B cell (primary cell): Measurements from ENCODE around the gene IRF9. TPM values are rescaled to one million over a fixed set of nuclear protein-coding genes. Genes with fewer than 3 reads are reported as not detected.

Experiments used
- ATAC-seq: fragments of 200-7000 bp; cut with Tn5 transposase; one replicate; pipeline ENCODE4 v1.10.0; 2021; ENCODE audit warnings: low read depth, mild to moderate bottlenecking, moderate number of reproducible peaks, moderate library complexity
- CTCF ChIA-PET: fragments of 350-600 bp; sonication (Branson Sonifier 250); formaldehyde crosslinking; loops from one replicate; lab custom pipeline; 2021; ENCODE audit warnings: antibody characterized with exemption, inconsistent platforms; lab: Charles Lee
- POLR2A ChIA-PET: fragments of 350-600 bp; sonication (Branson Sonifier 250); formaldehyde crosslinking; loops from one replicate; lab custom pipeline; 2021; ENCODE audit warnings: antibody characterized with exemption; lab: Charles Lee
- DNase-seq: peaks from one replicate; pipeline ENCODE4 v3.0.0; 2013
- H2AFZ ChIP-seq: 2 replicates; pipeline ENCODE4 v1.6.1; 2012; ENCODE audit warnings: mild to moderate bottlenecking, low read depth, low read length; ENCODE audit not compliant: insufficient read depth, poor library complexity, severe bottlenecking
- H3K27ac ChIP-seq, 2 donors: 1 replicate in 1 of 2; 2 replicates in 1 of 2; pipeline ENCODE4 v1.5.1; 2012 to 2013; ENCODE audit warnings: low read length in 2 of 2, mild to moderate bottlenecking in 2 of 2, moderate library complexity in 1 of 2
- H3K27me3 ChIP-seq, 4 experiments: fragments of 200-600 bp in 1 of 4; sonication (generic) in 1 of 4; replicated peaks in 1 of 4; 1 replicate in 2 of 4; 2 replicates in 2 of 4; pipeline versions ENCODE4 v1.6.1 to v1.7.0; 2013 to 2016; ENCODE audit warnings: low read length in 3 of 4, mild to moderate bottlenecking in 2 of 4, mixed read lengths in 1 of 4, moderate library complexity in 1 of 4; ENCODE audit not compliant: insufficient read depth in 4 of 4, control insufficient read depth in 3 of 4; ENCODE audit errors: control extremely low read depth in 1 of 4
- H3K36me3 ChIP-seq, 2 experiments: replicated peaks in 1 of 2; 1 replicate in 1 of 2; 2 replicates in 1 of 2; pipeline versions ENCODE4 v1.6.1 to v1.7.1; 2013; ENCODE audit warnings: low read length in 1 of 2; ENCODE audit not compliant: insufficient read depth in 2 of 2, control insufficient read depth in 1 of 2; ENCODE audit errors: control extremely low read depth in 1 of 2, extremely low read depth in 1 of 2
- H3K4me1 ChIP-seq, 2 donors: fragments of 200-600 bp in 1 of 2; sonication (generic) in 1 of 2; 1 replicate in 1 of 2; 2 replicates in 1 of 2; pipeline versions ENCODE4 v1.5.1 to v1.6.1; 2013 to 2017; ENCODE audit warnings: low read length in 2 of 2; ENCODE audit not compliant: control insufficient read depth in 2 of 2, insufficient read depth in 2 of 2
- H3K4me2 ChIP-seq: replicated peaks from 2 replicates; pipeline ENCODE3; 2012; ENCODE audit warnings: mild to moderate bottlenecking, low read depth, low read length; ENCODE audit not compliant: poor library complexity, severe bottlenecking
- H3K4me3 ChIP-seq, 5 experiments: fragments of 200-600 bp in 1 of 5; sonication (generic) in 1 of 5; 1 replicate in 3 of 5; 2 replicates in 2 of 5; pipeline versions ENCODE4 v1.5.1 to v1.7.0; 2011 to 2016; ENCODE audit warnings: low read length in 4 of 5, mild to moderate bottlenecking in 4 of 5, low read depth in 2 of 5, control low read depth in 1 of 5, moderate library complexity in 1 of 5; ENCODE audit not compliant: insufficient read depth in 1 of 5; ENCODE audit errors: control extremely low read depth in 1 of 5, extremely low read depth in 1 of 5
- H3K79me2 ChIP-seq: fragments of 200-600 bp; sonication (generic); one replicate; pipeline ENCODE4 v1.6.0; 2016; ENCODE audit warnings: low read length; ENCODE audit not compliant: control insufficient read depth, insufficient read depth
- H3K9ac ChIP-seq: fragments of 200-600 bp; sonication (generic); 2 replicates; pipeline ENCODE4 v1.6.1; 2017; ENCODE audit warnings: mild to moderate bottlenecking, low read length, moderate library complexity
- H3K9me3 ChIP-seq, 3 donors: one replicate each; pipeline versions ENCODE4 v1.6.1 to v1.7.1; 2013; ENCODE audit warnings: low read length in 2 of 3; ENCODE audit not compliant: control insufficient read depth in 2 of 3, insufficient read depth in 1 of 3; ENCODE audit errors: control extremely low read depth in 1 of 3
- H4K20me1 ChIP-seq: 2 replicates; pipeline ENCODE4 v1.6.0; 2012; ENCODE audit warnings: mild to moderate bottlenecking, low read length; ENCODE audit not compliant: insufficient read depth, control insufficient read depth, poor library complexity, severe bottlenecking
- H3K27ac Mint-ChIP-seq: one replicate; pipeline ENCODE4 v1.8.0; 2021; ENCODE audit warnings: mixed read lengths
- H3K27me3 Mint-ChIP-seq: one replicate; pipeline ENCODE4 v1.8.0; 2021; ENCODE audit warnings: mixed read lengths
- H3K4me1 Mint-ChIP-seq: one replicate; pipeline ENCODE4 v1.8.0; 2021; ENCODE audit warnings: mixed read lengths
- H3K4me3 Mint-ChIP-seq: one replicate; pipeline ENCODE4 v1.8.0; 2021; ENCODE audit warnings: mixed read lengths
- H3K9me3 Mint-ChIP-seq: one replicate; pipeline ENCODE4 v1.8.0; 2022; ENCODE audit warnings: mixed read lengths; ENCODE audit not compliant: insufficient read depth
- CTCF ChIP-seq: fragments of 200-600 bp; IDR thresholded peaks from one replicate; pipeline ENCODE4 v1.8.0; 2022; ENCODE audit warnings: antibody characterized with exemption, mild to moderate bottlenecking
- EZH2 ChIP-seq: IDR thresholded peaks from 2 replicates; pipeline ENCODE4 v1.6.1; 2012; ENCODE audit warnings: borderline replicate concordance, low read depth, mild to moderate bottlenecking, moderate library complexity, low read length; ENCODE audit not compliant: insufficient read depth, poor library complexity, severe bottlenecking
- WGBS: methylation state at CpG from one replicate; pipeline ENCODE4 v1.1.5; 2013; ENCODE audit warnings: missing lambda C conversion rate; ENCODE audit not compliant: insufficient coverage; 5-methylcytosine and 5-hydroxymethylcytosine counted together
- intact Hi-C: fragments of 100-400 bp; cut with micrococcal nuclease; formaldehyde crosslinking; loops from one replicate; pipeline ENCODE4 v1.10.0; 2022
- polyA plus RNA-seq: library from polyadenylated mRNA; depleted of rRNA; stranded (reverse); fragments of >200 nt; gene quantifications from 2 replicates; pipeline ENCODE4 v1.2.3, GENCODE V29; 2012
- total RNA-seq, 2 donors: library from RNA; stranded (reverse); fragments of 120-200 nt in 1 of 2; gene quantifications; 1 replicate in 1 of 2; 2 replicates in 1 of 2; pipeline versions ENCODE4 v1.2.3 to v1.2.4, GENCODE V29; 2013 to 2022

IRF9 gene
- total and polyA plus RNA-seq, 2 donors (not counting 1 experiment from before 2014, with no cell fraction given): 191 to 269 TPM

GRCh38 chr14:24113379-24113800 lies 47.7 kb upstream of the IRF9 start:
- peak overlapping the region; percentile 93 for H3K4me3 Mint-ChIP-seq
- 7% methylated on average over 9 of the region's 15 CpGs for WGBS
- DNase-seq (no peak), ATAC-seq (no peak)
- peak overlapping the region; percentile 99 to 100 for H3K27ac ChIP-seq
- H3K79me2 ChIP-seq: peaks cover 48% of the 10 kb centered on the region
- peaks cover 13% of the 10 kb centered on the region for H4K20me1 ChIP-seq
- H3K27me3 Mint-ChIP-seq: no peaks in the 10 kb centered on the region
- no peaks in the 10 kb centered on the region for H3K9me3 Mint-ChIP-seq
- peak overlapping the region; percentile 100 for H3K27ac Mint-ChIP-seq
- TF ChIP-seq CTCF (no peak), EZH2 (no peak)
- POLR2A ChIA-PET: interaction anchor here (0.5 to 2.9 kb wide), 10 partner anchors 19 to 129 kb away, joined by 3 to 49 read pairs (median 22); partner anchors contain the start of genes EMC9, IRF9, PCK2 and PSME1
- H3K36me3 ChIP-seq: peaks cover 0 to 18% of the 10 kb centered on the region in 2 experiments
- no peaks in the 10 kb centered on the region for H3K27me3 ChIP-seq
- peak overlapping the region; percentile 82 for H2AFZ ChIP-seq
- H3K4me1 Mint-ChIP-seq: peaks cover 33% of the 10 kb centered on the region
- peak overlapping the region; percentile 95 for H3K4me2 ChIP-seq
- CTCF ChIA-PET: interaction anchor here (1.0 to 4.1 kb wide), 15 partner anchors 8 to 318 kb away, joined by 3 to 37 read pairs (median 9); partner anchors contain the start of genes EMC9, IRF9, MDP1 and PCK2
- peak overlapping the region; percentile 88 to 99 (median 97) for H3K4me3 ChIP-seq
- H3K9ac ChIP-seq: peak overlapping the region; percentile 98
- H3K9me3 ChIP-seq: no peaks in the 10 kb centered on the region
- H3K4me1 ChIP-seq: peaks cover 24 to 34% of the 10 kb centered on the region in 2 donors
- intact Hi-C loops: loop anchor here (10.0 kb wide), 1 partner anchor 559 kb away; the partner anchor contains the start of genes THTPA and ZFHX2
